ENCODE results near the gene OR2T10.
"Not testable (repeated sequence)": the region's sequence is repeated elsewhere in the genome, so short reads cannot be mapped to it uniquely, and the experiment has no call there.

OR2T10 gene

GRCh38 chr1:248592655-248593054 is 4.8 kb downstream of the OR2T10 start:
- no peak for DNase-seq

DNA sequence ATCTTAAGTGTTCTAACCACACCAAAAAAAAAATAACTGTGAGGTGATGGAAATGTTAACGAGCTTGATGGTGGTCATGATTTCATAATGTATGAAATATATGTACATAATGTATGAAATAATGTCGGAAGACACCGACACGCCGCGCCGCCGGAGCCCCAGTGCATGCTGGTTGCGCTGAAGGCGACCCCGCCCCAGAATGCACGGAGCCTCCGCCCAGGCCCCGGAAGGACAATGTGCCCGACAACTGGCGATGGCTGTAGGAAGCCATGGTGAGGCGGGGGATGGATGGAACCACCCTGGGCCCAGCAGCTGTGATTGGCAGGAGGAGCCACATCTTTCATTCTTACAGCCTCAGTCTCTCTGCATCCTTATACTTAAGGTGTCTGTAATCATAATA is 7.4 kb downstream of the OR2T10 start:
- no peak for DNase-seq

- no peak for DNase-seq
Observed at GRCh38 chr1:248589334-248589733, 8.2 kb downstream of the OR2T10 start.

DNA sequence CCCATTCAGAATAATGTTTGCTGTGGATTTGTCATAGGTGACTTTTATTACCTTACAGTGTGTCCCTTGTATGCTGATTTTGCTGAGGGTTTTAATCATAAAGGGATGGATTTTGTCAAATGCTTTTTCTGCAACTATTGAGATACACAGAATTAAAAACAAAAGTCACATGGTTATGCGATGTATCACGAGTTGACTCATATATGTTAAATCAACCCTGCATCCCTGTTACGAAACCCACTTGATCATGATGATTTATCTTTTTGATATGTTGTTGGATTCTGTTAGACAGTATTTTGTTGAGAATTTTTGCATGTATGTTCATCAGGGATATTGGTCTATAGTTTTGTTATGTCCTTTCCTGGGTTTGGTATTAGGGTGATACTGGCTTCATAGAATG is 12.2 kb downstream of the OR2T10 start:
- DNase-seq, result no peak

DNA sequence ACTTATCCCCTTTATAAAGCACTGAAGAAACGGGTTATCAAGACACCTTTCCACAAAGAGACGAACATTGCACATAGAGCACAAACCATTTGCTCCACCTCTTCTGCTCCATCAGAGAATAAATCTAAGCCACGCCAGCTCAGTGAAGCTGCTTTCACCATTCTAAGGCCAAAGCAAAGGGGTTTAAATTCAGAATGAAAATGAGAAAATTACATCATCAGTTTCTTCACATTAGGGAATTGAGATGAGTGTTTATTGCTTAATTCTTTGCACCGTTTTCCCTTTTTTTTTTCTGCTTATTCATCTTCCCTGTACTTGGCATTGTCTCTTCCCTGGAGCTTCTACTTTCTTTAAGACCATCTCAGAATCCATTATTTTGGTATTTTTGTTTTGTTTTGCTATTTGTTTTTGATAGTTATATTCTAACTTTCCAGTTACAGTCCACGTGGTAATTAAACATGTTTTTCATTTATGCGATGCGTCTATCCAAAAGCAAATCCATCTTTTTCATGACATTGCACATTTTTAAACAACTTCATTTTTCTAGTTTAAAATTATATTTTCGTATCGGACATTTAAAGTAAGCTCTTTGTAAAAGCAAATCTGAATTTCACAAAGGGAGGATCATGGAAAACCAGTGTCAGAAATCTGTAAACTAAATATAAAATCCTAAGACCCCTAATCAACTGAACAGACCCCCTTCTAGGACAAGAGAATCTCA is 21.1 kb downstream of the OR2T10 start:
- no peak for DNase-seq

DNA sequence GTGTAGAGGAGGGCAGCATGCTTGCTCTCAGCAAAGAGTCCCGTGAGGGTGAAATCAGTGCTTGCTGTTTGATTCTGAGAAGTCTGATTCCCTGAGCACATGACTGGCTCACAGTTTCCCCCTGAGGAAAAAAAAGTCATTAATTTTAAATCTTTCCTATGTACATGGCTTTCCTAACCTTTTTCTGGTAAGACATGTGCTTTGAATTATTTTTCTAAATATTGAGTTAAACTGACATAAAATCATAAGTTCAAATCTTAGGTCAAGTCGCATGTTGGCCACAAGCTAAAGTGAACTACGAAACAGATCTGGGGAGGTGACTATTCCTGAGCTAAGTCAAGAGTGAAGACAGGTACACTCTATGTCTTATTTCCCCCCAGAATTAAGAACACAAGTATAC is 22.8 kb downstream of the OR2T10 start, which contains the start of gene OR2T34:
OR2T34 (minus strand) TSS at position 101 of the 400 bp plus-strand sequence; CDS start at position 101, 0 bp downstream.
- not testable (repeated sequence) for DNase-seq

DNA sequence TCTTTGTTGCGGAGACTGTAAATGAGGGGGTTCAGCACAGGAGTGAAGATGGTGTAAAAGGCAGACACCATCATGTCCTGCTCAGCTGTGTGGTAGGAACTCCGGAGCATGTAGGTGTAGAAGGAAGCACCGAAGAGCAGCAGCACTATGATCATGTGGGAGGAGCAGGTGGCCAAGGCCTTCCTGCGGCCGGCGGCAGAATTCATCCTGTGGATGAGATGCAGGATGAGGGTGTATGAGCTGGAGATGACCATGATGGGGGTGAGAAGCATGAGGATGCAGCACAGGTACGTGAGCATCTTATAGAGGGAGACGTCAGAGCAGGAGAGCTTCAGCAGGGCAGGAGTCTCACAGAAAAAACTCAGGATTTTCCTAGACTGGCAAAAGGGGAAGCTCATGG is 23.6 kb downstream of the OR2T10 start:
- not testable (repeated sequence) for DNase-seq

- DNase-seq, result not testable (repeated sequence)
Observed at GRCh38 chr1:248572049-248572448, 25.5 kb downstream of the OR2T10 start.

GRCh38 chr1:248570811-248571210 is 26.7 kb downstream of the OR2T10 start:
- DNase-seq, result not testable (repeated sequence)

- DNase-seq, result not testable (repeated sequence)
Observed at GRCh38 chr1:248569049-248569448, 28.5 kb downstream of the OR2T10 start.

GRCh38 chr1:248565530-248566373 is 31.7 kb downstream of the OR2T10 start:
- DNase-seq, result not testable (repeated sequence)

DNA sequence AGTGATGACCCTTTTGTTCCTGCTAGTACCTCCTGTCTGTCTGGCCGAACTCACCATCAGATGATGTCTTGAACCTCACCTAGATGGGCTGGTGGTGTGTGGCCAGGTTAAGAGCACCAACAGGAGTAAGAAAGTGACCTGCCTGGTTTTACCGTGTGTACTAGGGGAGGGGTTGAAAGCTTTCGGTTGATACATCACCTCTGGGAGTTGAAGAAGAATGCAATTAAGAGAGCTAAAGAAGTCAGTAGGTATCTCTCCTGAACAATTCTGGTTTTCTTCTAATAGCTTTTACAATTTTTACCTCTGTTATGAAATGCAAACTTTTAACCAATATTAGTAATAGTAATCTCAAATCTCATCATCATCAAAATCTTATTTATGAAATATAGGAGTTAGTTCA is 34.8 kb downstream of the OR2T10 start, which contains the start of gene OR2T29:
OR2T29 (minus strand) TSS at position 101 of the 400 bp plus-strand sequence. CDS start 3,281 bp downstream, outside the sequence.
- DNase-seq, result not testable (repeated sequence)

- not testable (repeated sequence) for DNase-seq
Observed at GRCh38 chr1:248551027-248551426, 46.5 kb downstream of the OR2T10 start.

- DNase-seq, result not testable (repeated sequence)
Observed at GRCh38 chr1:248547383-248547782, 50.1 kb downstream of the OR2T10 start.
